Endothelial cell of umbilical vein (primary cell): ENCODE measurements around the gene ANKRD13B. TPM values are rescaled to one million over a fixed set of nuclear protein-coding genes. Genes with fewer than 3 reads are reported as not detected.

Source experiments
- BruUV-seq: library from RNA; stranded (reverse); fragments of 400-500 nt; replicated peaks from 2 replicates; lab custom pipeline; 2021; lab: Mats Ljungman, UMichigan
- CTCF ChIA-PET: fragments of 300-600, 350-600 bp; sonication (Branson Sonifier 250); formaldehyde crosslinking; loops from one replicate; lab custom pipeline; 2021; ENCODE audit warnings: antibody characterized with exemption, inconsistent platforms; lab: Charles Lee
- POLR2A ChIA-PET: fragments of 300-600, 350-600 bp; sonication (Branson Sonifier 250); formaldehyde crosslinking; loops from one replicate; lab custom pipeline; 2021; ENCODE audit warnings: antibody characterized with exemption, inconsistent platforms; lab: Charles Lee
- DNase-seq: peaks from one replicate; pipeline ENCODE4 v3.0.0-alpha.2; 2011; ENCODE audit warnings: low read depth, low spot score
- FAIRE-seq: peaks from 2 replicates; lab custom pipeline; 2011; peaks lifted over from hg19 to GRCh38; lab: Jason Lieb, UNC
- H2AFZ ChIP-seq: 2 replicates; pipeline ENCODE4 v1.6.0; 2012; ENCODE audit warnings: low read depth, low read length, control low read depth, inconsistent platforms
- H3K27ac ChIP-seq: 2 replicates; pipeline ENCODE4 v1.5.1; 2011; ENCODE audit warnings: low read depth, mild to moderate bottlenecking, control low read depth, low read length, moderate library complexity; ENCODE audit not compliant: insufficient read depth
- H3K27me3 ChIP-seq, 2 experiments: 2 replicates each; pipeline versions ENCODE4 v1.6.0 to v1.6.1; 2011; ENCODE audit warnings: low read length in 2 of 2, mixed read lengths in 1 of 2; ENCODE audit not compliant: control insufficient read depth in 2 of 2, insufficient read depth in 2 of 2
- H3K36me3 ChIP-seq, 2 experiments: 2 replicates in 1 of 2; 3 replicates in 1 of 2; pipeline ENCODE4 v1.5.1; 2011; ENCODE audit warnings: low read length in 2 of 2, mild to moderate bottlenecking in 1 of 2, moderate library complexity in 1 of 2; ENCODE audit not compliant: control insufficient read depth in 2 of 2, insufficient read depth in 2 of 2; ENCODE audit errors: extremely low read depth in 1 of 2
- H3K4me1 ChIP-seq: 3 replicates; pipeline ENCODE4 v1.5.1; 2011; ENCODE audit warnings: mild to moderate bottlenecking, low read length; ENCODE audit not compliant: control insufficient read depth, insufficient read depth; ENCODE audit errors: extremely low read depth
- H3K4me2 ChIP-seq: 2 replicates; pipeline ENCODE4 v1.6.1; 2011; ENCODE audit warnings: low read length, control low read depth, mixed read lengths; ENCODE audit not compliant: insufficient read depth
- H3K4me3 ChIP-seq, 3 experiments: fragments of 200-600 bp in 1 of 3; sonication (generic), shearing (Covaris generic) in 1 of 3; replicated peaks in 1 of 3; 2 replicates each; pipeline ENCODE4 v1.5.1; 2011 to 2016; ENCODE audit warnings: control low read depth in 3 of 3, low read length in 3 of 3, mild to moderate bottlenecking in 2 of 3, inconsistent platforms in 1 of 3, low read depth in 1 of 3, moderate library complexity in 1 of 3; ENCODE audit not compliant: insufficient read depth in 1 of 3
- H3K79me2 ChIP-seq: 2 replicates; pipeline ENCODE4 v1.6.0; 2012; ENCODE audit warnings: low read length, inconsistent platforms; ENCODE audit not compliant: control insufficient read depth, insufficient read depth
- H3K9ac ChIP-seq: replicated peaks from 2 replicates; pipeline ENCODE3; 2011; ENCODE audit warnings: low read length, control low read depth; ENCODE audit not compliant: insufficient read depth; ENCODE audit errors: extremely low read depth
- H3K9me1 ChIP-seq: replicated peaks from 3 replicates; pipeline ENCODE4 v1.6.0; 2011; ENCODE audit warnings: mild to moderate bottlenecking, low read length; ENCODE audit not compliant: control insufficient read depth, insufficient read depth; ENCODE audit errors: extremely low read depth
- H3K9me3 ChIP-seq: replicated peaks from 2 replicates; pipeline ENCODE4 v1.5.1; 2012; ENCODE audit warnings: low read length, inconsistent platforms; ENCODE audit not compliant: control insufficient read depth, insufficient read depth
- H4K20me1 ChIP-seq: replicated peaks from 2 replicates; pipeline ENCODE3; 2011; ENCODE audit warnings: mild to moderate bottlenecking, low read length; ENCODE audit not compliant: control insufficient read depth, insufficient read depth; ENCODE audit errors: extremely low read depth
- EZH2 ChIP-seq: IDR thresholded peaks from 2 replicates; pipeline ENCODE4 v1.6.1; 2012; ENCODE audit warnings: borderline replicate concordance, low read depth, mild to moderate bottlenecking, moderate library complexity, low read length, inconsistent platforms; ENCODE audit not compliant: severe bottlenecking
- FOS ChIP-seq: IDR thresholded peaks from 2 replicates; pipeline ENCODE4 v1.6.1; 2011; ENCODE audit warnings: mild to moderate bottlenecking, low read length, moderate library complexity, borderline replicate concordance; ENCODE audit not compliant: insufficient read depth
- GATA2 ChIP-seq: IDR thresholded peaks from 2 replicates; pipeline ENCODE4 v1.7.0; 2011; ENCODE audit warnings: low read depth, mild to moderate bottlenecking, moderate library complexity, mixed read lengths, low read length; ENCODE audit not compliant: insufficient read length, insufficient read depth
- JUN ChIP-seq: IDR thresholded peaks from 2 replicates; pipeline ENCODE4 v1.6.1; 2011; ENCODE audit warnings: borderline replicate concordance, low read depth; ENCODE audit not compliant: insufficient read length, insufficient read depth
- MYC ChIP-seq: IDR thresholded peaks from one replicate; pipeline ENCODE4 v1.6.1; 2011; ENCODE audit warnings: mild to moderate bottlenecking, low read depth, low read length
- POLR2A ChIP-seq: IDR thresholded peaks from 2 replicates; pipeline ENCODE4 v1.6.1; 2012; ENCODE audit warnings: low read depth, mild to moderate bottlenecking, control low read depth, low read length
- POLR2AphosphoS5 ChIP-seq: IDR thresholded peaks from 2 replicates; pipeline ENCODE4 v1.6.1; 2012; ENCODE audit warnings: low read depth, mild to moderate bottlenecking, control low read depth, low read length, moderate library complexity; ENCODE audit not compliant: insufficient read depth
- dilution Hi-C: fragments of 300-500 bp; cut with MboI; formaldehyde crosslinking; loops from one replicate; pipeline ENCODE4 v1.15.0; 2019; ENCODE audit warnings: low sequenced_read_pairs; ENCODE audit not compliant: extremely low pct_ligation_motif_present
- intact Hi-C: fragments of 100-400 bp; cut with micrococcal nuclease; formaldehyde crosslinking; loops from one replicate; pipeline ENCODE4 v1.10.0; 2022
- polyA plus RNA-seq, 4 experiments: library from polyadenylated mRNA; depleted of rRNA in 3 of 4; stranded (reverse) in 3 of 4; unstranded in 1 of 4; fragments of >200 nt; gene quantifications; 2 replicates each; pipeline versions ENCODE4 v1.2.1 to v1.2.3, GENCODE V29; 2011 to 2012; ENCODE audit warnings: missing spikeins in 1 of 4
- total RNA-seq: library from RNA; stranded (reverse); gene quantifications from 2 replicates; pipeline ENCODE4 v1.2.3, GENCODE V29; 2021
- TF ChIP-seq, protein P1 (sequence below): IDR thresholded peaks from 2 replicates; pipeline ENCODE4 v1.6.1; 2011; ENCODE audit not compliant: insufficient read depth, insufficient read length
- TF ChIP-seq, protein P2 (sequence below), 2 donors: IDR thresholded peaks; 1 replicate in 1 of 2; 2 replicates in 1 of 2; pipeline ENCODE4 v1.5.1; 2011; ENCODE audit warnings: low read length in 2 of 2, mild to moderate bottlenecking in 2 of 2, moderate library complexity in 2 of 2, control low read depth in 1 of 2, inconsistent platforms in 1 of 2, low read depth in 1 of 2; ENCODE audit not compliant: insufficient read depth in 1 of 2; ENCODE audit errors: extremely low read depth in 1 of 2

The ANKRD13B gene
- total and polyA plus RNA-seq, 2 donors (not counting 3 experiments of a cell fraction or from before 2014, with no cell fraction given) = 21.1 to 23.2 TPM

DNA sequence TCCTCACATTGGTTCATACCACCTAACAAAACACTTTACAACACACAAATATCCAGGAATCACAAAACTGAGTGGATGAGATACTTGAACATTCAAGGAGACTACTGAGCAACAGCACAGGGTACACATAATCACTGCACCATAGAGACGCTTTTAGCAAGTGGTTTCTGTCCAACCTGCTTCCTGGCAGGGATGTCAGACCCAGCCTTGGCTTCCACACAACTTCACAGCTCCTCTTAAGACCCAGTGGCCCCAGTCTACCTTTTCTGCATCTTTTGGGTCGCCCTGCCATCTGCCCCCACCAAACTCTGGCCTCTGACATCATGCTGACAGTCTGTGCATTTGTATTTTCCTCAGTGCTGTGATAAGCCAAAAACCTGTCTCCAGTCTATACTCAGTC, 35.7 kb downstream of the ANKRD13B start:
- BruUV-seq = no TSS peak
- no peak for FAIRE-seq
- POLR2A ChIA-PET = no interaction called here

More for the DNA sequence above, 35.7 kb downstream of the ANKRD13B start:
- Histone ChIP-seq H3K4me2 (no peak overlapping the region), H3K79me2 (no peaks in the 10 kb centered on the region), H3K9ac (no peak overlapping the region), H3K9me1 (no peaks in the 10 kb centered on the region), H3K36me3 (peaks cover 11 to 31% of the 10 kb centered on the region in 2 experiments), H3K9me3 (no peaks in the 10 kb centered on the region), H3K4me3 (no peak overlapping the region), H3K27me3 (no peaks in the 10 kb centered on the region), H4K20me1 (no peaks in the 10 kb centered on the region), H3K27ac (no peak overlapping the region), H3K4me1 (no peaks in the 10 kb centered on the region), H2AFZ (no peak overlapping the region)
- intact Hi-C loops (no loop called here), dilution Hi-C loops (no loop called here)
- CTCF ChIA-PET = interaction anchor here (5.1 kb wide), 1 partner anchor 11 kb away, joined by 37 read pairs; no protein-coding TSS in a partner anchor
- no peak for TF ChIP-seq GATA2
- TF ChIP-seq POLR2A = no peak
- TF ChIP-seq FOS = no peak
- no peak for TF ChIP-seq JUN
- TF ChIP-seq POLR2AphosphoS5 = no peak
- no peak for TF ChIP-seq EZH2
- TF ChIP-seq MYC = no peak
- TF ChIP-seq, protein P1, sequence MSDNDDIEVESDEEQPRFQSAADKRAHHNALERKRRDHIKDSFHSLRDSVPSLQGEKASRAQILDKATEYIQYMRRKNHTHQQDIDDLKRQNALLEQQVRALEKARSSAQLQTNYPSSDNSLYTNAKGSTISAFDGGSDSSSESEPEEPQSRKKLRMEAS = no peak
- TF ChIP-seq, protein P2, sequence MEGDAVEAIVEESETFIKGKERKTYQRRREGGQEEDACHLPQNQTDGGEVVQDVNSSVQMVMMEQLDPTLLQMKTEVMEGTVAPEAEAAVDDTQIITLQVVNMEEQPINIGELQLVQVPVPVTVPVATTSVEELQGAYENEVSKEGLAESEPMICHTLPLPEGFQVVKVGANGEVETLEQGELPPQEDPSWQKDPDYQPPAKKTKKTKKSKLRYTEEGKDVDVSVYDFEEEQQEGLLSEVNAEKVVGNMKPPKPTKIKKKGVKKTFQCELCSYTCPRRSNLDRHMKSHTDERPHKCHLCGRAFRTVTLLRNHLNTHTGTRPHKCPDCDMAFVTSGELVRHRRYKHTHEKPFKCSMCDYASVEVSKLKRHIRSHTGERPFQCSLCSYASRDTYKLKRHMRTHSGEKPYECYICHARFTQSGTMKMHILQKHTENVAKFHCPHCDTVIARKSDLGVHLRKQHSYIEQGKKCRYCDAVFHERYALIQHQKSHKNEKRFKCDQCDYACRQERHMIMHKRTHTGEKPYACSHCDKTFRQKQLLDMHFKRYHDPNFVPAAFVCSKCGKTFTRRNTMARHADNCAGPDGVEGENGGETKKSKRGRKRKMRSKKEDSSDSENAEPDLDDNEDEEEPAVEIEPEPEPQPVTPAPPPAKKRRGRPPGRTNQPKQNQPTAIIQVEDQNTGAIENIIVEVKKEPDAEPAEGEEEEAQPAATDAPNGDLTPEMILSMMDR (IDR thresholded peaks at IDR 0.05; ENCODE audit: extremely low read depth in 1 of 2, insufficient read depth in 1 of 2, low read depth in 1 of 2, low read length in 2 of 2) = no peak
- no peak for DNase-seq
